Astrocyte (in vitro differentiated cells and primary cell): ENCODE measurements around the gene ZNF648.

ENCODE experiments used
- CTCF ChIP-seq: IDR thresholded peaks from 2 replicates; pipeline ENCODE4 v1.5.1; 2011; ENCODE audit warnings: low read depth, mild to moderate bottlenecking, inconsistent platforms, low read length, moderate library complexity; ENCODE audit not compliant: insufficient read depth
- EZH2 ChIP-seq: IDR thresholded peaks from 2 replicates; pipeline ENCODE4 v1.6.1; 2012; ENCODE audit warnings: mild to moderate bottlenecking, low read length, inconsistent platforms; ENCODE audit not compliant: insufficient read depth

- TF ChIP-seq CTCF (peak; percentile 15), EZH2 (no peak)
These were observed 6.7 kb downstream of the ZNF648 start for GRCh38 chr1:182054698-182055326.
